ENCODE results near the gene MERTK. TPM values are rescaled to one million over a fixed set of nuclear protein-coding genes. Genes with fewer than 3 reads are reported as not detected.

The MERTK gene
- total and polyA plus RNA-seq, 2 of the 8 experiments (the other 6 are each of a cell fraction or from before 2014, with no cell fraction given): 6.5 to 7.0 TPM

GRCh38 chr2:112046231-112046630 is 147.8 kb downstream of the MERTK start:
- Histone ChIP-seq H3K4me3 (ENCODE audit: extremely low read depth in 1 of 4, insufficient read depth in 2 of 4, low read depth in 3 of 4, low read length in 4 of 4) (no peak overlapping the region), H3K4ac (replicated peaks; ENCODE audit: insufficient read length, low read depth, low read length) (no peak overlapping the region), H3K79me2 (ENCODE audit: control insufficient read depth in 1 of 2, insufficient read depth in 2 of 2, low read length in 2 of 2) (no peaks in the 10 kb centered on the region), H4K20me1 (replicated peaks in 1 of 2; ENCODE audit: control insufficient read depth in 1 of 2, insufficient read depth in 2 of 2, low read length in 2 of 2) (no peaks in the 10 kb centered on the region), H4K5ac (ENCODE audit: insufficient read length, low read depth, low read length) (no peak overlapping the region), H2AK5ac (ENCODE audit: low read depth, low read length) (no peak overlapping the region), H3K56ac (replicated peaks; ENCODE audit: insufficient read length, low read depth, low read length) (no peak overlapping the region), H2BK20ac (ENCODE audit: low read length) (no peak overlapping the region), H3K4me1 (replicated peaks in 1 of 4; ENCODE audit: control insufficient read depth in 3 of 4, insufficient read depth in 4 of 4, low read length in 3 of 4) (peaks cover 0 to 9% (median 5%) of the 10 kb centered on the region in 4 experiments; a peak in 4 of 7 replicates), H2BK5ac (ENCODE audit: low read depth, low read length) (no peak overlapping the region), H3K9ac (replicated peaks in 1 of 4; ENCODE audit: extremely low read depth in 1 of 4, low read depth in 3 of 4, low read length in 3 of 4) (no peak overlapping the region), H3K27me3 (replicated peaks in 1 of 4; ENCODE audit: control insufficient read depth in 3 of 4, extremely low read depth in 1 of 4, insufficient read depth in 3 of 4, low read length in 3 of 4) (no peaks in the 10 kb centered on the region), H3K4me2 (ENCODE audit: insufficient read depth in 1 of 2, low read depth in 2 of 2, low read length in 2 of 2) (no peak overlapping the region), H2AFZ (ENCODE audit: low read length) (no peak overlapping the region), H4K8ac (ENCODE audit: extremely low read depth, insufficient read depth, low read length) (no peak overlapping the region), H2BK120ac (replicated peaks; ENCODE audit: low read depth, low read length) (no peak overlapping the region), H3K9me3 (ENCODE audit: insufficient read depth in 2 of 2, low read depth in 1 of 2, low read length in 1 of 2) (peaks cover 4 to 7% of the 10 kb centered on the region in 2 experiments; a peak in 3 of 4 replicates), H4K91ac (replicated peaks; ENCODE audit: insufficient read length, low read length) (no peak overlapping the region), H3K23me2 (ENCODE audit: low read depth, low read length) (no peaks in the 10 kb centered on the region), H3K79me1 (ENCODE audit: low read depth, low read length) (no peaks in the 10 kb centered on the region), H3K27ac (ENCODE audit: low read depth, low read length) (no peak overlapping the region), H3K14ac (ENCODE audit: insufficient read length) (no peak overlapping the region), H3K18ac (ENCODE audit: extremely low read depth, low read length) (no peak overlapping the region), H2BK15ac (ENCODE audit: low read length) (no peak overlapping the region), H2BK12ac (ENCODE audit: low read depth, low read length) (no peak overlapping the region), H3K23ac (ENCODE audit: insufficient read length) (no peak overlapping the region), H3K36me3 (ENCODE audit: control insufficient read depth in 2 of 4, insufficient read depth in 4 of 4, low read length in 3 of 4) (no peaks in the 10 kb centered on the region)
- CTCF ChIA-PET (ENCODE audit: partially characterized antibody): interaction anchor here (1.3 to 5.1 kb wide), 5 partner anchors 17 to 157 kb away, joined by 3 to 54 read pairs (median 8); no protein-coding TSS in a partner anchor
- no peak for FAIRE-seq
- TF ChIP-seq CHD2 (IDR thresholded peaks at IDR 0.05; ENCODE audit: low read length) (no peak), TBP (IDR thresholded peaks at IDR 0.05; ENCODE audit: low read depth, low read length) (no peak), ATF3 (IDR thresholded peaks at IDR 0.05; ENCODE audit: insufficient read depth, low read depth, low read length) (no peak), BCL11A (IDR thresholded peaks at IDR 0.05; ENCODE audit: low read depth in 2 of 2, low read length in 2 of 2) (no peak), ZNF274 (IDR thresholded peaks at IDR 0.05; ENCODE audit: borderline replicate concordance, extremely low read depth, low read length) (no peak), RBBP5 (IDR thresholded peaks at IDR 0.05; ENCODE audit: borderline replicate concordance, low read depth, low read length) (no peak), CTCF (IDR thresholded peaks at IDR 0.05; ENCODE audit: control extremely low read depth in 1 of 3, insufficient read depth in 1 of 3, low read depth in 1 of 3, low read length in 3 of 3) (no peak), KDM5A (IDR thresholded peaks at IDR 0.05; ENCODE audit: low read length) (no peak)
- DNase-seq (ENCODE audit: low read depth in 1 of 2, low spot score in 2 of 2): no peak
- POLR2A ChIA-PET (ENCODE audit: partially characterized antibody): interaction anchor here (2.1 kb wide), 1 partner anchor 159 kb away, joined by 5 read pairs; no protein-coding TSS in a partner anchor

All from H1 (cell line).